BE2C (cell line): ENCODE data around the gene BAHD1.

Experiments used
- DNase-seq: peaks from one replicate; pipeline ENCODE4 v3.0.0-alpha.2; 2020
- H3K27me3 ChIP-seq: fragments of 250-450 bp; sonication (Bioruptor Pico); 2 replicates; pipeline ENCODE4 v1.5.1; 2020; ENCODE audit warnings: mild to moderate bottlenecking
- H3K36me3 ChIP-seq: fragments of 250-450 bp; sonication (Bioruptor Pico); 2 replicates; pipeline ENCODE4 v1.5.1; 2020; ENCODE audit warnings: mild to moderate bottlenecking
- H3K4me1 ChIP-seq: fragments of 250-450 bp; sonication (Bioruptor Pico); 2 replicates; pipeline ENCODE4 v1.5.1; 2020
- H3K4me3 ChIP-seq: 2 replicates; pipeline ENCODE4 v1.5.1; 2011; ENCODE audit warnings: low read depth, low read length
- H3K9me3 ChIP-seq: fragments of 250-450 bp; sonication (Bioruptor Pico); 2 replicates; pipeline ENCODE4 v1.5.1; 2020
- CTCF ChIP-seq: IDR thresholded peaks from 2 replicates; pipeline ENCODE4 v1.5.1; 2012; ENCODE audit warnings: mild to moderate bottlenecking, low read depth, low read length

BAHD1 gene

GRCh38 chr15:40436892-40437751, 3.6 kb upstream of the BAHD1 start:
- Histone ChIP-seq H3K36me3 (no peaks in the 10 kb centered on the region), H3K4me1 (0 out of 2 replicates have a peak, but pooled peaks cover 12% of the 10 kb centered on the region), H3K4me3 (peak overlapping the region; percentile 61), H3K9me3 (no peaks in the 10 kb centered on the region), H3K27me3 (no peaks in the 10 kb centered on the region)
- TF ChIP-seq CTCF = no peak
- no peak for DNase-seq

GRCh38 chr15:40437752-40438687, 2.7 kb upstream of the BAHD1 start:
- no peaks in the 10 kb centered on the region for H3K36me3 ChIP-seq
- peaks cover 12% of the 10 kb centered on the region; the same call in 1 of the 2 replicates for H3K4me1 ChIP-seq
- no peak overlapping the region for H3K4me3 ChIP-seq
- no peak for TF ChIP-seq CTCF
- H3K9me3 ChIP-seq = no peaks in the 10 kb centered on the region
- no peaks in the 10 kb centered on the region for H3K27me3 ChIP-seq
- no peak for DNase-seq

- Histone ChIP-seq H3K9me3 (no peaks in the 10 kb centered on the region), H3K36me3 (no peaks in the 10 kb centered on the region), H3K4me1 (peaks cover 12% of the 10 kb centered on the region; the same call in 1 of the 2 replicates), H3K4me3 (no peak overlapping the region), H3K27me3 (no peaks in the 10 kb centered on the region)
- no peak for DNase-seq
- TF ChIP-seq CTCF = no peak
These were observed 2.0 kb upstream of the BAHD1 start for GRCh38 chr15:40438712-40439111.

- H3K36me3 ChIP-seq = no peaks in the 10 kb centered on the region
- no peak for DNase-seq
- no peaks in the 10 kb centered on the region for H3K27me3 ChIP-seq
- TF ChIP-seq CTCF = no peak
- H3K4me1 ChIP-seq = peaks cover 12% of the 10 kb centered on the region; the same call in 1 of the 2 replicates
- no peaks in the 10 kb centered on the region for H3K9me3 ChIP-seq
- peak overlapping the region; percentile 72 for H3K4me3 ChIP-seq
These were observed 1.2 kb upstream of the BAHD1 start for GRCh38 chr15:40439461-40439959.

- Histone ChIP-seq H3K4me1 (peaks cover 12% of the 10 kb centered on the region), H3K4me3 (peak overlapping the region; percentile 72), H3K27me3 (no peaks in the 10 kb centered on the region), H3K9me3 (no peaks in the 10 kb centered on the region), H3K36me3 (no peaks in the 10 kb centered on the region)
- TF ChIP-seq CTCF = no peak
- peak; percentile 47 for DNase-seq
These were observed 602 bp upstream of the BAHD1 start for GRCh38 chr15:40439960-40440742.
